Testis (tissue), 3 donors: Measurements from ENCODE around the gene HLCS. TPM values are rescaled to one million over a fixed set of nuclear protein-coding genes. Genes with fewer than 3 reads are reported as not detected.

Experiments
- DNase-seq: peaks from one replicate; pipeline ENCODE4 v3.0.0-alpha.2; 2019
- H3K27ac ChIP-seq, 2 donors: fragments of 200-600 bp; sonication (generic); one replicate each; pipeline ENCODE4 v1.5.1; 2019
- H3K27me3 ChIP-seq: fragments of 200-600 bp; sonication (generic); one replicate; pipeline ENCODE4 v1.5.1; 2019
- H3K36me3 ChIP-seq: fragments of 200-600 bp; sonication (generic); one replicate; pipeline ENCODE4 v1.5.1; 2017; ENCODE audit warnings: low read depth; ENCODE audit errors: missing control alignments
- H3K4me1 ChIP-seq: fragments of 200-600 bp; sonication (generic); one replicate; pipeline ENCODE4 v1.5.1; 2019
- H3K4me3 ChIP-seq, 2 donors: fragments of 200-600 bp; sonication (generic); one replicate each; pipeline ENCODE4 v1.5.1; 2017 to 2019
- H3K9me3 ChIP-seq: fragments of 200-600 bp; sonication (generic); one replicate; pipeline ENCODE4 v1.5.1; 2017
- POLR2A ChIP-seq: fragments of 450-650 bp; IDR thresholded peaks from one replicate; pipeline ENCODE4 v1.6.1; 2017; ENCODE audit warnings: antibody characterized with exemption, mild to moderate bottlenecking, moderate library complexity
- WGBS, 2 donors: methylation state at CpG; one replicate each; pipeline ENCODE4 v1.1.5; 2018; 5-methylcytosine and 5-hydroxymethylcytosine counted together
- intact Hi-C: fragments of 100-400 bp; cut with DNase I; formaldehyde crosslinking; loops from one replicate; pipeline ENCODE4 v1.15.1; 2023; ENCODE audit warnings: low total_unique reads
- polyA plus RNA-seq: library from polyadenylated mRNA; stranded (reverse); fragments of 350-450 nt; fragmentation: Illumina TruSeq; extraction: RNeasy Lipid Tissue Mini Kit (QIAGEN cat#74804); gene quantifications from one replicate; pipeline ENCODE4 v1.2.3, GENCODE V29; 2014; ENCODE audit warnings: low read depth, low replicate concordance; ENCODE audit not compliant: insufficient read depth
- total RNA-seq, 2 donors: library from RNA; depleted of rRNA; stranded (reverse); fragments of >200 nt; gene quantifications; one replicate each; pipeline ENCODE4 v1.2.3, GENCODE V29; 2016
- TF ChIP-seq, protein P1 (sequence below), 3 experiments: fragments of 450-650 bp in 2 of 3; fragments of 200-600 bp in 1 of 3; sonication (generic) in 1 of 3; IDR thresholded peaks; one replicate each; pipeline ENCODE4 v1.5.1; 2016 to 2019; ENCODE audit warnings: antibody characterized with exemption in 3 of 3, mild to moderate bottlenecking in 2 of 3, moderate library complexity in 1 of 3

Gene HLCS
- total and polyA plus RNA-seq, 3 donors from 2014 or later = 19.5 to 38.1 (median 30.1) TPM

DNA sequence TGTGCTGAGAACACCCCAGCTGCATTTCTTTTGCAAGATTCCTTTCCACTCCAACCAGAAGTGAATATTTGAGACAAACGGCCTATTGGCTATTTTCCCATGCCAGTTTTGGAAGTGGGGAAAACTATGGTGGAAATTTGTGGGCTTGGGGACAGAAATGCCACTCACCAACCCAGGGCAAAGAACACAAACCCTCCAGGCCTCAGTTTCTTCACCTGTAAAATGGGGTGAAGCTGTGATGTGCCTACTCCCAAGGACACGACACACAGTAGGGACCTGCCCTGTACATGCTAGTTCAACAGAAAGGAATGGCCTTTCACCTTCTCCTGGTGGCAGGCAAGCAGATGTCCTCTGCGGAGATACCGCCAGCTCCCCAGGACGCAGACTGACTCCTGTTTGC lies 221.0 kb downstream of the HLCS start:
- H3K27ac ChIP-seq = no peak overlapping the region
- no peak overlapping the region for H3K4me3 ChIP-seq
- H3K9me3 ChIP-seq = no peaks in the 10 kb centered on the region
- no peak for TF ChIP-seq POLR2A
- TF ChIP-seq, protein P1, sequence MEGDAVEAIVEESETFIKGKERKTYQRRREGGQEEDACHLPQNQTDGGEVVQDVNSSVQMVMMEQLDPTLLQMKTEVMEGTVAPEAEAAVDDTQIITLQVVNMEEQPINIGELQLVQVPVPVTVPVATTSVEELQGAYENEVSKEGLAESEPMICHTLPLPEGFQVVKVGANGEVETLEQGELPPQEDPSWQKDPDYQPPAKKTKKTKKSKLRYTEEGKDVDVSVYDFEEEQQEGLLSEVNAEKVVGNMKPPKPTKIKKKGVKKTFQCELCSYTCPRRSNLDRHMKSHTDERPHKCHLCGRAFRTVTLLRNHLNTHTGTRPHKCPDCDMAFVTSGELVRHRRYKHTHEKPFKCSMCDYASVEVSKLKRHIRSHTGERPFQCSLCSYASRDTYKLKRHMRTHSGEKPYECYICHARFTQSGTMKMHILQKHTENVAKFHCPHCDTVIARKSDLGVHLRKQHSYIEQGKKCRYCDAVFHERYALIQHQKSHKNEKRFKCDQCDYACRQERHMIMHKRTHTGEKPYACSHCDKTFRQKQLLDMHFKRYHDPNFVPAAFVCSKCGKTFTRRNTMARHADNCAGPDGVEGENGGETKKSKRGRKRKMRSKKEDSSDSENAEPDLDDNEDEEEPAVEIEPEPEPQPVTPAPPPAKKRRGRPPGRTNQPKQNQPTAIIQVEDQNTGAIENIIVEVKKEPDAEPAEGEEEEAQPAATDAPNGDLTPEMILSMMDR (IDR thresholded peaks at IDR 0.05) = no peak
- DNase-seq = no peak
- intact Hi-C loops = no loop called here
- WGBS, 2 donors = 89 to 98% methylated on average over 2 to 5 of the region's 5 CpGs
- H3K4me1 ChIP-seq = peaks cover 4% of the 10 kb centered on the region
- no peaks in the 10 kb centered on the region for H3K27me3 ChIP-seq
- H3K36me3 ChIP-seq = no peaks in the 10 kb centered on the region

DNA sequence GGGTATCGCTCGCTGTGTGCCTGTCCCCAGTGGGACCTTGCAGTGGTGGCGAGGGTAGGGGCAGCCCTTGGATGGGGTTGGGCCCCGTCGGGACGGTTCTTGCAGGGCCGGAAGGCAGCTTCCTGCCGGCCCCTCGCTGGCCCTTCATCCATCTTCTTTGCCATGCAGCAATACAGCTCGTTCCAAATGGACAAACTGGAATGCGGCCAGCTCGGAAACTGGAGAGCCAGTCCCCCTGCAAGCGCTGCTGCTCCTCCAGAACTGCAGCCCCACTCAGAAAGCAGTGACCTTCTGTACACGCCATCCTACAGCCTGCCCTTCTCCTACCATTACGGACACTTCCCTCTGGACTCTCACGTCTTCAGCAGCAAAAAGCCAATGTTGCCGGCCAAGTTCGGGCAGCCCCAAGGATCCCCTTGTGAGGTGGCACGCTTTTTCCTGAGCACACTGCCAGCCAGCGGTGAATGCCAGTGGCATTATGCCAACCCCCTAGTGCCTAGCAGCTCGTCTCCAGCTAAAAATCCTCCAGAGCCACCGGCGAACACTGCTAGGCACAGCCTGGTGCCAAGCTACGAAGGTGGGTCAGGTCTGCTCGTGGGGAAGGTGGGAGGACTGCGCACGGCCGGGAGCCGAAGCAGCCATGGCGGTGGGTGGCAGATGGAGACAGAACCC lies 221.8 kb downstream of the HLCS start:
- no peak overlapping the region for H3K27ac ChIP-seq
- DNase-seq = no peak
- H3K27me3 ChIP-seq = no peaks in the 10 kb centered on the region
- peaks cover 4% of the 10 kb centered on the region for H3K4me1 ChIP-seq
- no peaks in the 10 kb centered on the region for H3K36me3 ChIP-seq
- H3K9me3 ChIP-seq = no peaks in the 10 kb centered on the region
- intact Hi-C loops = no loop called here
- 78 to 90% methylated on average over 12 to 28 of the region's 30 CpGs for WGBS, 2 donors
- TF ChIP-seq POLR2A = no peak
- TF ChIP-seq, protein P1 (IDR thresholded peaks at IDR 0.05) = no peak
- H3K4me3 ChIP-seq = no peak overlapping the region

DNA sequence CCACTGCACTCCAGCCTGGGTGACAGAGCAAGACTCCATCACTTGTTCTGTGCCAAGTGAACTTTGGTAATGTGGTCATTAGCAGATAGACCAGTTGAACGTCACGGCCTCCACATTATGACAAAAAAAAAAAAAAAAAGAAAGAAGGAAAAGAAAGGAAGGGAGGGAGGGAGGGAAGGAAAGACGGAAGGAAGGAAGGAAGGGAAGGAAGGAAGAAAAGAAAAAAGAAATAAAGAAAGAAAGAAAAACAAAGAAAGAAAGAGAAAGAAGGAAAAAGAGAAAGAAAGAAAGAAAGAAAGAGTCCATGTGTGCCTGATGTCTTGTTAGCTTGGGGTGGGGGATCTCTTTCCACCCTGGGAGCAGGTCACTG lies 222.3 kb downstream of the HLCS start:
- Histone ChIP-seq H3K36me3 (no peaks in the 10 kb centered on the region), H3K27ac (no peak overlapping the region), H3K4me1 (peaks cover 4% of the 10 kb centered on the region), H3K4me3 (no peak overlapping the region), H3K9me3 (no peaks in the 10 kb centered on the region), H3K27me3 (no peaks in the 10 kb centered on the region)
- TF ChIP-seq POLR2A = no peak
- TF ChIP-seq, protein P1 (IDR thresholded peaks at IDR 0.05) = no peak
- WGBS, 2 donors = 97 to 98% methylated on average over 3 of the region's 3 CpGs
- no peak for DNase-seq
- intact Hi-C loops = no loop called here

DNA sequence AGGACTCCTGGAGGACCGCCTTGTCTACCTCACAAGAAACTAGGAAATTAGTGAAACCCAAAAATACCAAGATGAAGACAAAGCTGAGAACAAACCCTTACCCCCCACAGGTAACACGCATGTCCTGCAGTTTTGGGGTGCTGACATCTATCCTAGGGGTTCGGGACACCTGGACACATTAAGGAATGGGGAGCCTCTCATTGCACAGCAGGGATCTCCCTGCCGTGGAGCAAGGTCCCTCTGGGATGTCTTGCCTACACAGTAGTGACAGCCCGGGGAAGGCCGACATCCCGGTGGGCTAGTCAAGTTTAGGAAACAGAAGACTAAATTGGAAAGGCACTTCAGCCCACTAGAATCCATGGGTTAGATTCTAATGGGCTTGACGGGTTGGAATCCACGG lies 223.0 kb downstream of the HLCS start:
- Histone ChIP-seq H3K4me1 (peaks cover 4% of the 10 kb centered on the region), H3K27me3 (no peaks in the 10 kb centered on the region), H3K9me3 (no peaks in the 10 kb centered on the region), H3K27ac (no peak overlapping the region), H3K36me3 (no peaks in the 10 kb centered on the region), H3K4me3 (no peak overlapping the region)
- 87 to 97% methylated on average over 9 of the region's 9 CpGs for WGBS, 2 donors
- no peak for DNase-seq
- intact Hi-C loops = no loop called here
- TF ChIP-seq POLR2A = no peak
- TF ChIP-seq, protein P1 (IDR thresholded peaks at IDR 0.05) = no peak

DNA sequence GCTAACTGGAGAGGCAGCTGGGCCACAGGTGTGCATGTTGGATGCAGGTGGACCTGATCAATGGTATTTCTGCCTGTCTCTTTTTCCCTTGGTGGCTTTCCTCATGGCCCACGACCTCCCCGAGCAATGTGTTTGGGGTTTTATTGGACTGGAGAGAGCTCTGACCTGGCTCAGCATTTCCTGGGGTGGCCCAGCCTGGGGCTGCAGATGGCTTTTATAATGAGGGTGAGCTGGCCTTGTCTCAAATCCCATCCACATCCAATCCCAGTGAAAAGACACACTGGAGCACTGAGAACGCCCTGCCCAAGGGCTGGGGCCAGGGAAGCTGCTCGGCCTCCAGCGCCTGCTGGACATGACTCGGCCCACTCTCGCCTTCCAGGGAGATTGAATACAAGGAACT lies 223.5 kb downstream of the HLCS start:
- intact Hi-C loops = no loop called here
- no peaks in the 10 kb centered on the region for H3K27me3 ChIP-seq
- TF ChIP-seq POLR2A = no peak
- TF ChIP-seq, protein P1 (IDR thresholded peaks at IDR 0.05) = no peak
- 92 to 97% methylated on average over 7 of the region's 7 CpGs for WGBS, 2 donors
- H3K9me3 ChIP-seq = no peaks in the 10 kb centered on the region
- no peak overlapping the region for H3K4me3 ChIP-seq
- peaks cover under 1% of the 10 kb centered on the region for H3K4me1 ChIP-seq
- DNase-seq = no peak
- H3K27ac ChIP-seq = no peak overlapping the region
- no peaks in the 10 kb centered on the region for H3K36me3 ChIP-seq
